ENCODE results near the gene CAP1.

CAP1 gene

DNA sequence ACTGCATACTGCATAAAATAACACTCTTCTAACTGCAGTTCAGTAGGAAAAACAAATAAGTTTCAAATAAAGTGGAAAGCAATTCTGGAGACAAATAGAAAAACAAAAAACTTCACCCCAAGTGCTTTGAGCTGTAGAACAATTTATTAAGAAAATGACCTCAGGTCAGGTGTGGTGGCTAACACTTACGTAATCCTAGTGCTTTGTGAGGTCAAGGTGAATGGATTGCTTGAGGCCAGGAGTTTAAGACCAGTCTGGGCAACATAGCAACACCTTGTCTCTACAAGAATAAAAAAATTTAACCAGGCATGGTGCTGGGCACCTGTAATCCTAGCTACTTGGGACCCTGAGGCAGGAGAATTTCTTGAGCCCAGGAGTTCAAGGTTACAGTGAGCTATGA lies 61.5 kb downstream of the CAP1 start:
- DNase-seq = no peak

DNA sequence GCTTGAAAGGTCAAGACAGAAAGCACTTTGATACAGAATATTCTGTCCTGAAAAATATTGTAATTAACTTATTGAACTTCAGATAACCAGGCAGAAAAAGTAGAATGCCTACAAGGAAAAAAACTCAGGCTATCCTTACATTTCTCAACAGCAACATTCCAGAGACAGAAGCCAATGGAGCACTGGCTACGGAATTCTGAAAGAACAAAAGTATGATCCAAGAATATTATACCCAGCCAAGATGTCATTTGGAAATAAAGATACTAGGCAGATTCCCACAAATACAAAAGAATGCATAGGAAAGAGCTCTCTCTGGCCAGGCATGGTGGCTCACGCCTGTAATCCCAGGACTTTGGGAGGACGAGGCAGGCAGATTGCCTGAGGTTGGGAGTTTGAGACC lies 62.4 kb downstream of the CAP1 start:
- no peak for DNase-seq

DNA sequence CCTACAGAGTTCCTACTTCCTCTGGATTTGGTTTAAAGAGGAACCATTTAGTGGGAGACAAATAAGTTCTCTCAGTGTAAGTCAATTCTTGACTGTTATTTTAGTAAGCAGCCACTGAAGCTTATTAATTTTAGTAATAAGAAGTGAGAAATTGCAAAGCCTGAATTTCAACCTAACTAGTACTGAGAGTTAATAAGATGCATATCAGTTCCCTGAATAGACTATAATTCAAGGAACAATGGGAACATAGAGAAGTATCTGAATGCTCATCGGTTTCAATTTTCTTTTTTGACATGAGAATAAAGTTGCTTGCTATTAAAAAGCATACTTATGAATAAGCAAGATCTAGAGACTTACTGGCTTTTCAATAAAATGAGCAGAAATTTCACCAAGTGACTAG lies 64.5 kb downstream of the CAP1 start:
- DNase-seq = no peak

DNA sequence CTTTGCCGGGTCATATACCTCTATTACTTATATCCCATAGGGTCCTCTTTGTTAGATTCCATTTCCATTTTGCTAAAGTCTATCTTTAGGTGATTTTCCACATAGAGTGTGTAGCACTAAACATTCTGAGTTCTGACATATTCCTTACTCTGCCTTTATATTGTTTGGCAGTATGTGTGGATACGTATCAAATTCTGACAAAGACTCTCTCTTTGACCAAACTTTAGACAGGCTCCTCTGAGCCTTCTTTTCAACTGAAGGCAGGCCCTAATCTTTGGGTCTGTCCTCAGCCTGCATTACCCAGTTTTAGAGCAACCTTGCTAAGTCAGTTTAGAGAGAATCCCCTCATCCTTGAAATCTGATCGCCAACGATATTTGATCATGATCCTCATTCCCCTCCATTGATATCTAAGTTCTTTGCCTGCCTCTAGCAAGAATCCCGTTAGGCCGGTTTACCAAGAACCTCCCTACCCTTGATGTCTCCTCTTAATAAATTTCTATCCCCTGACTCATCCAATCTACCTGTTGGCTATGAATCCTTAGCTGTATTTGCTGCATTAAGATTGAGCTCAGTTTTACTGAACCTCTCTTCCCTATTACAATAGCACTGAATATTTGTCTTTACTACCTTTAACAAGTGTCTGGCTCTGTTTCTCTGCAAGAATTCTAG lies 66.9 kb downstream of the CAP1 start:
- peak; percentile 23 for DNase-seq

DNA sequence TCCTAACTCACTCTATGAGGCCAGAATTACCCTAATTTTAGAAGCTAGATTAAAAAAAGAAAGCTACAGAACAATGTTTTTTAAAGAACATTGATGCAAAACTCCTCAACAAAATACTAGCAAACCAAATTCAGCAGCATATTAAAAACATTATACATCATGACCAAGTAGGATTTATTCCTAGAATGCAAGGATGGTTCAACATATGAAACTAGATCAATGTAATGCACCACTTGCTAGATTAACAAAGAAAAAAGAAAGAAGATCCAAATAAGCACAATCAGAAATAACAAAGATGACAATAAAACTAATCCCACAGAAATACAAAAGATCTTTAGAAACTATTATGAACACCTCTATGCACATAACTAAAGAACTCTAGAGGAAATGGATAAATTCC lies 69.9 kb downstream of the CAP1 start:
- DNase-seq = no peak

DNA sequence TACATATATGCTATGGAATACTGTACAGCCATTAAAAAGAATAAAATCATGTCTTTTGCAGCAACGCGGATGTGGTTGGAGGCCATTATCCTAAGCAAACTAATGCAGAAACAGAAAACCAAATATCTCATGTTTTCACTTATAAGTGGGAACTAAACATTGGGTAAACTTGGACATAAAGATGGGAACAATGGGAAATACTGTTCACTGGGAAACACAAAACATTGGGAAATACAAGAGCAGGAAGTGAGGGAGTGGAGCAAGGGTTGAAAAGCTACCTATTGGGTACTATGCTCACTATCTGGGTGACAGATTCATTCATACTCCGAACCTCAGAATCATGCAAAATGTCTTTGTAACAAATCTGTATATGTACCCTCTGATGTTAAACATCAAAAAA lies 73.9 kb downstream of the CAP1 start:
- no peak for DNase-seq

DNA sequence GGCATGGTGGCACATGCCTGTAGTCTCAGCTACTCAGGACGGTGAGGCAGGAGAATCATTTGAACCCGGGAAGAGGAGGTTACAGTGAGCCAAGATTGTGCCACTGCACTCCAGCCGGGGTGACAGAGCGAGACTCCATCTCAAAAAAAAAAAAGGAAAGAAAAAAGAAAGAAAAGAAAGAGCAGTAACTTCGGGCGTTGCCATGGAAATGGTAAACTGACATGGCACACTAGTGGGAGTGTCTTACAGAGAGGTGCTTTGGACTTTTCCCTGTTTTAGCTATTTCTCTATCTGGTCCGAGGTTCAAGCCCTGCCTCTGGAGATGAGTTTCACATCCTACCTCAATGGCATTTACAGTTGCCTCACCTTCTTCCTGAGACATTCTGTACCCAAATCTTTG lies 79.6 kb downstream of the CAP1 start:
- DNase-seq = no peak
